CD4-positive, alpha-beta T cell treated with Interleukin-10 for 1 hour (primary cell): ENCODE data around the gene KCNG1.

Experiments
- DNase-seq: peaks from one replicate; pipeline ENCODE4 v3.0.0-alpha.2; 2020

The KCNG1 gene

GRCh38 chr20:51011479-51011878 is 11.4 kb downstream of the KCNG1 start:
- no peak for DNase-seq

GRCh38 chr20:51010932-51011331 is 12.0 kb downstream of the KCNG1 start:
- DNase-seq: no peak

- DNase-seq: no peak
Measured at GRCh38 chr20:51010043-51010365, 12.9 kb downstream of the KCNG1 start.

GRCh38 chr20:51009303-51010042 is 13.4 kb downstream of the KCNG1 start:
- no peak for DNase-seq

- no peak for DNase-seq
Measured at GRCh38 chr20:51008718-51009117, 14.2 kb downstream of the KCNG1 start.

- no peak for DNase-seq
Measured at GRCh38 chr20:51005214-51005613, 17.7 kb downstream of the KCNG1 start.

- no peak for DNase-seq
Measured at GRCh38 chr20:51004781-51005180, 18.1 kb downstream of the KCNG1 start.

- no peak for DNase-seq
Measured at GRCh38 chr20:51004305-51004727, 18.6 kb downstream of the KCNG1 start.

- DNase-seq: no peak
Measured at GRCh38 chr20:51003753-51004152, 19.2 kb downstream of the KCNG1 start.

- DNase-seq: no peak
Measured at GRCh38 chr20:51002633-51003032, 20.3 kb downstream of the KCNG1 start.

GRCh38 chr20:51001430-51002265 is 21.3 kb downstream of the KCNG1 start:
- DNase-seq: no peak

GRCh38 chr20:50999355-50999754 is 23.6 kb downstream of the KCNG1 start:
- DNase-seq: no peak

GRCh38 chr20:50996901-50997865 is 25.7 kb downstream of the KCNG1 start:
- DNase-seq: no peak

GRCh38 chr20:50995506-50995905 is 27.4 kb downstream of the KCNG1 start:
- DNase-seq: no peak

GRCh38 chr20:50993876-50994275 is 29.0 kb downstream of the KCNG1 start:
- no peak for DNase-seq

- peak; percentile 50 for DNase-seq
Measured at GRCh38 chr20:50992733-50993457, 30.0 kb downstream of the KCNG1 start.

- no peak for DNase-seq
Measured at GRCh38 chr20:50992336-50992732, 30.6 kb downstream of the KCNG1 start.

GRCh38 chr20:50991076-50991475 is 31.8 kb downstream of the KCNG1 start:
- no peak for DNase-seq

- peak; percentile 82 for DNase-seq
Measured at GRCh38 chr20:50987493-50988210, 35.3 kb downstream of the KCNG1 start.

- DNase-seq: no peak
Measured at GRCh38 chr20:50983321-50983720, 39.6 kb downstream of the KCNG1 start.

- DNase-seq: no peak
Measured at GRCh38 chr20:50982363-50982762, 40.5 kb downstream of the KCNG1 start.

- no peak for DNase-seq
Measured at GRCh38 chr20:50981714-50982048, 41.2 kb downstream of the KCNG1 start.
